AG09309 (cell line): ENCODE measurements around the gene DUT.

Experiments
- DNase-seq: peaks from one replicate; pipeline ENCODE4 v3.0.0-alpha.2; 2010; ENCODE audit warnings: low read depth
- H3K4me3 ChIP-seq: 2 replicates; pipeline ENCODE4 v1.5.1; 2011; ENCODE audit warnings: mild to moderate bottlenecking, low read depth, low read length, moderate library complexity; ENCODE audit not compliant: control insufficient read depth
- TF ChIP-seq, protein P1 (sequence below): IDR thresholded peaks from 2 replicates; pipeline ENCODE4 v1.5.1; 2011; ENCODE audit warnings: mild to moderate bottlenecking, low read depth, low read length, inconsistent platforms; ENCODE audit not compliant: insufficient read depth, control insufficient read depth; ENCODE audit errors: missing control alignments

Gene DUT

DNA sequence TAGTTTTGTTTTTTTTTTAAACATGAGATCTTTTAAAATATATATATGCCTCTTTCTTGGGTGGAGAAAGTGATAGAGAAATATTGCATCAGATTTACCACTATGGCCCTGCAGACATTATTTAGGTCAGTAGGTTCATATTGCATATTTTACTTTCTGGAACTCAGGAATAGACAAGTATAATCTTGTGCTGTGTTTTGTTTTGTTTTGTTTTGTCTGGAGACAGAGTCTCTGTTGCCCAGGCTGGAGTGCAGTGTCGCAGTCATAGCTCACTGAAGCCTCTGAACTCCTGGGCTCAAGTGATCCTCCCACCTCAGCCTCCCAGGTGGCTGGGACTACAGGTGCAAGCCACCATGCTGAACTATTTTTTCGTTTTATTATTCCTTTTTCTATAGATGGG is 21.5 kb upstream of the DUT start:
- H3K4me3 ChIP-seq: no peak overlapping the region

DNA sequence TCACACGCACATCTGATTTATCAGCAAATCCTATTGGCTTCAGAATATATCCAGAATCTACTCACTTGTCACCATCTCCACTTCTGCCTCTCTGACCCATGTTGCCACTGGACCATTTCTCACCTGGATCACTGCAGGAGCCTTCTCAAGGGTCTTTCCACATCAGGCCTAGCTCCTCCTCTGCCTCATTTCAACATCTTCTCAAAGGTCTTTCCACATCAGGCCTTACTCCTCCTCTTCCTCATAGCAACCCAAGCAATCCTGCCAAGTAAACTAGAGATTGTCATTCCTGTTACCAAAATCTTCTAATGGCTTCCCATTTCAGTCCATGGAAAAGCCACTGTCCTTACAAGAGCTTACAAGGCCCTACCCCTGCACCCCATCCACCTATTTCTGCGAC is 18.0 kb upstream of the DUT start:
- H3K4me3 ChIP-seq: no peak overlapping the region
- TF ChIP-seq, protein P1, sequence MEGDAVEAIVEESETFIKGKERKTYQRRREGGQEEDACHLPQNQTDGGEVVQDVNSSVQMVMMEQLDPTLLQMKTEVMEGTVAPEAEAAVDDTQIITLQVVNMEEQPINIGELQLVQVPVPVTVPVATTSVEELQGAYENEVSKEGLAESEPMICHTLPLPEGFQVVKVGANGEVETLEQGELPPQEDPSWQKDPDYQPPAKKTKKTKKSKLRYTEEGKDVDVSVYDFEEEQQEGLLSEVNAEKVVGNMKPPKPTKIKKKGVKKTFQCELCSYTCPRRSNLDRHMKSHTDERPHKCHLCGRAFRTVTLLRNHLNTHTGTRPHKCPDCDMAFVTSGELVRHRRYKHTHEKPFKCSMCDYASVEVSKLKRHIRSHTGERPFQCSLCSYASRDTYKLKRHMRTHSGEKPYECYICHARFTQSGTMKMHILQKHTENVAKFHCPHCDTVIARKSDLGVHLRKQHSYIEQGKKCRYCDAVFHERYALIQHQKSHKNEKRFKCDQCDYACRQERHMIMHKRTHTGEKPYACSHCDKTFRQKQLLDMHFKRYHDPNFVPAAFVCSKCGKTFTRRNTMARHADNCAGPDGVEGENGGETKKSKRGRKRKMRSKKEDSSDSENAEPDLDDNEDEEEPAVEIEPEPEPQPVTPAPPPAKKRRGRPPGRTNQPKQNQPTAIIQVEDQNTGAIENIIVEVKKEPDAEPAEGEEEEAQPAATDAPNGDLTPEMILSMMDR: no peak
- no peak for DNase-seq

More for the DNA sequence above, 21.5 kb upstream of the DUT start:
- DNase-seq: no peak
- TF ChIP-seq, protein P1: no peak

DNA sequence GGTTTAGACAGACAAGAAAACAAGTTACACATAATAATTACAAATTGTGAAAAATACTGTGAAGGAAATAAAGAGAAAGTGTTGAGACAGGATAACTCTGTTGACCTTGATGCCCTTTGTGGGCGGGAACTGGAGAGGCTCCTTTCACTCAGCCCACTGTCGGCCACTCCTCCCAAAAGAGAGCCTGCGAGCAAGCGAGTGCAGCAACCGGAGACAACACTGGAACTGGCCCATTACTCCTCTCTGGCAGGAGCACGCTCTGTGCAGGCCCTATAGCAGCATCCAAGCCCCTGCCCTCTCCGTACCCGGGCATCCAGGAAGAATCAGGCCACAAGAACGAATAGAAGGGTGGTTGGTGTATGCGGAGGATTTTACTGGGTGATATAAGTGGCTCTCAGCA is 16.2 kb upstream of the DUT start:
- DNase-seq: no peak
- no peak overlapping the region for H3K4me3 ChIP-seq
- TF ChIP-seq, protein P1: no peak

DNA sequence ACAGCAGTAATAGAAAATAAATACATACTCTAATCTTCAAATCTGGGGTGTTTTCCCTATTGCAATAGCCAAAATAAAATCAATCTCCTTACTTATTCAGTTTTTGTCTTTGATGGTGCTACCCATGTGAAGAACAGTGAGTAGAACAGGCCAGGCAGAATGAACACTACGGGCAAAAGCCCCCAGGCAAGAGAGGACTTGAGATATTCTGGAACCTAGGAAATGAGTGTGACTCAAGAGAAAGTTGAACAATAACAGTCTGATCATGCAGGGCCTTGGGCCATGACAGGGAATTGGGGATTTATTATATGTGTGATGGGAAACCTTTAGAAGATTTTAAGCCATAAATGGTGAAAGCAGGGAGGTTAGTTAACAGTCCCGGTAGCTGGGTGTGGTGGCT is 14.0 kb upstream of the DUT start:
- TF ChIP-seq, protein P1: no peak
- no peak overlapping the region for H3K4me3 ChIP-seq
- DNase-seq: no peak

DNA sequence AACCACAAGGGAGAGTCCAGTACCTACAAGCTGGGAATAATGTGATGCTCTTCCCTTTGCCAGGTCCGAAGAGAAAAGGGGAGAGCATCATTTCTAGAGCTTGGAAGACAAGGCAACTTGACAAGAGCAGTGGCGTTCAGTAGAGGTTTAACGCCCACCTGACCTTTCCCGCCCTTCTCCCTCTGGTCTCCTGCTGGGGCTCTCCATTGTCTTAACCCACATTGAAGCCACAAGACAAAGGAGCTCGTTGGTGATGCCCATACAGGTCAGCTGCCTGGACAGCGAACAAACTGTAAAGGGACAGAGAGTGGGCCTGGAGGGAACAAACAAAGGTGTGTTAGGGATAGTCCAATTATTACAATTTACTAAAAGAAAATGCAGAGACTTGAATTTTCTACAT is 13.1 kb upstream of the DUT start:
- no peak overlapping the region for H3K4me3 ChIP-seq
- no peak for DNase-seq
- TF ChIP-seq, protein P1: no peak

DNA sequence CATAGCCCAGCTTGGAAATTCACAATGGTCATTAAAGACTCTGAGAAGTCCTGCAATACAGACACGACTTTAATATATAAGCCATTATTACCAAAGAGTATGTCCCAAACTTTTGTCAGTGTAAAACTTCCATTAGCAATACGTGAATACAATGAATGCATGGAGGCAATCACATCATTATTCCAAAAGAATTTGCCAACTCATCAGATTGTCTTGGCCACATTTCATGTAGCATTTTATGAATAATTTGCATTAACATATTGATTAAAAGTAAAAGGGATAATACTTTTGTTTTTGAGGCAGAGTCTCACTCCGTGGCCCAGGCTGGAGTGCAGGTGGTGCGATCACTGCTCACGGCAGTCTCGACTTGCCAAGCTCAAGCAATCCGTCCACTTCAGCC is 7.9 kb upstream of the DUT start:
- no peak overlapping the region for H3K4me3 ChIP-seq
- TF ChIP-seq, protein P1: no peak
- no peak for DNase-seq

DNA sequence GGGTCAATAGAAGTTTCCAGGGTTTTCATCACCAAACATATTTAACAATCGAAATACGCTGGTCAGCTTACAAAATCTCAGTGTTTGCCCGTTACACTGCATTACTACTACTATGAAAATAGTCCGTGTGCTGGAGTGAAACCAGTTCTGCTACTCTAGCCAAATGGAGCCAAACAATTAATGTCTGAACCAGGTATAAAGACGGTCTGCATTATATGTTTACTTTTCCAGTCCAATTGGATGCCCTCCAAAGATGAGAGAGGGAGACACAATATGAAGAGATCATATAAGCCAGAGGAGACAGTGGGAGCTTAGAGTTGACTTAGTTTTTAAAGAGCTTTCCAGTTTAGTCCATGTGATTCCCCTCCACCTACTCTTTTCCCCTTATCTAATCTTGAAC is 6.3 kb upstream of the DUT start:
- no peak for DNase-seq
- TF ChIP-seq, protein P1: no peak
- no peak overlapping the region for H3K4me3 ChIP-seq
